Astrocyte of the cerebellum (primary cell): ENCODE results near the gene MRS2.
"Not testable (repeated sequence)": the region's sequence is repeated elsewhere in the genome, so short reads cannot be mapped to it uniquely, and the experiment has no call there.

Experiments
- DNase-seq: peaks from one replicate; pipeline ENCODE4 v3.0.0-alpha.2; 2011; ENCODE audit warnings: low read depth
- H3K4me3 ChIP-seq: 2 replicates; pipeline ENCODE4 v1.5.1; 2011; ENCODE audit warnings: mild to moderate bottlenecking, low read depth, low read length, moderate library complexity
- CTCF ChIP-seq: IDR thresholded peaks from 2 replicates; pipeline ENCODE4 v1.5.1; 2012; ENCODE audit warnings: low read length, low read depth, moderate library complexity, mild to moderate bottlenecking; ENCODE audit errors: missing control alignments
- in situ Hi-C: cut with HindIII; loops from 2 replicates; pipeline ENCODE4 v1.10.0; 2017; ENCODE audit warnings: low sequenced_read_pairs

The MRS2 gene

GRCh38 chr6:24382220-24382540 lies 20.6 kb upstream of the MRS2 start:
- in situ Hi-C loops, result no loop called here

GRCh38 chr6:24382891-24383494 lies 19.7 kb upstream of the MRS2 start:
- H3K4me3 ChIP-seq, DNase-seq, in situ Hi-C loops: not testable (repeated sequence)

More at GRCh38 chr6:24382220-24382540, 20.6 kb upstream of the MRS2 start:
- no peak for TF ChIP-seq CTCF
- no peak overlapping the region for H3K4me3 ChIP-seq
- no peak for DNase-seq

- DNase-seq, in situ Hi-C loops, H3K4me3 ChIP-seq: not testable (repeated sequence)
Observed at GRCh38 chr6:24384369-24385130, 18.2 kb upstream of the MRS2 start.

DNA sequence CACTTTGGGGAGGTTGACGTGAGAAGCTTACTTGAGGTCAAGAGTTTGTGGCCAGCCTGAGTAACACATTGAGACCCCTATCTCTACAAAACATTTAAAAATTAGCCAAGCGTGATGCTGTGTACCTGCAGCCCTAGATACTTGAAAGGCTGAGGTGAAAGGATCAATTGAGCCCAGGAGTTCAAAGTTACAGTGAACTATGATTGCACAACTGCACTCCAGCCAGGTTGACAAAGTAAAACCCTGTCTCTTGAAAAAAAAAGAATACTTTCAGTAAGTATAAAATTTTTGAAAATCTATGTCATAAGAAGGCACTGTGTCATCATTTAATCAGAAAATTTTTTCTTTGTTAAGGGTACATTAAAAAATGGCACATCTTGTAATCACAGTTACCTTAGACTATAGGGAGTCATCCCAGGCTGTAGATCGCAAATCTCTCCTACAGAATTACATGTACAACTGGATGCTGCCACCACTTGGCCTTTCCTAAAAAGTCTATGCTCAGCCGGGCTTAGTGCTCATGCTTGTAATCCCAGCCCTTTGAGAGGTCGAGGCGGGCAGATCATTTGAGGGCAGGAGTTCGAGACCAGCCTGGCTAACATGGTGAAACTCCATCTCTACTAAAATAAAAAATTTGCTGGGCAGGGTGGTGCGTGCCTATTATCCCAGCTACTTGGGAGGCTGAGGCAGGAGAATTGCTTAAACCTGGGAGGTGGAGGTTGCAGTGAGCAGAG lies 17.0 kb upstream of the MRS2 start:
- no peak overlapping the region for H3K4me3 ChIP-seq
- no peak for TF ChIP-seq CTCF
- in situ Hi-C loops, result no loop called here
- DNase-seq, result no peak

GRCh38 chr6:24387818-24388217 lies 14.9 kb upstream of the MRS2 start:
- in situ Hi-C loops, result no loop called here
- TF ChIP-seq CTCF, result no peak
- DNase-seq, result no peak
- H3K4me3 ChIP-seq, result no peak overlapping the region

GRCh38 chr6:24391208-24391607 lies 11.5 kb upstream of the MRS2 start:
- in situ Hi-C loops, result no loop called here
- no peak overlapping the region for H3K4me3 ChIP-seq
- no peak for DNase-seq
- no peak for TF ChIP-seq CTCF

- DNase-seq, result no peak
- no peak for TF ChIP-seq CTCF
- in situ Hi-C loops, result no loop called here
- H3K4me3 ChIP-seq, result no peak overlapping the region
Observed at GRCh38 chr6:24391756-24392405, 10.9 kb upstream of the MRS2 start.
